SK-N-SH (cell line): ENCODE measurements around the gene TP53I13. TPM values are rescaled to one million over a fixed set of nuclear protein-coding genes. Genes with fewer than 3 reads are reported as not detected.

Experiments
- CTCF ChIA-PET: fragments of 300-600, 350-600 bp; formaldehyde crosslinking; extraction: SDS; loops from one replicate; lab custom pipeline; 2021; lab: Yijun Ruan, JAX
- POLR2A ChIA-PET: fragments of 350-600 bp; sonication (Branson Sonifier 250); formaldehyde crosslinking; extraction: SDS; loops from one replicate; lab custom pipeline; 2020; ENCODE audit warnings: antibody characterized with exemption, inconsistent platforms; lab: Yijun Ruan, JAX
- DNase-seq: peaks from one replicate; pipeline ENCODE4 v3.0.0; 2012
- H2AFZ ChIP-seq: fragments of 200-600 bp; sonication (generic); 2 replicates; pipeline ENCODE4 v1.8.1; 2016; ENCODE audit warnings: antibody characterized with exemption, mild to moderate bottlenecking, low read depth
- H3F3A ChIP-seq: fragments of 200-600 bp; sonication (generic); replicated peaks from 2 replicates; pipeline ENCODE3; 2016; ENCODE audit warnings: antibody characterized with exemption, mild to moderate bottlenecking; ENCODE audit not compliant: insufficient read depth
- H3K27ac ChIP-seq, 2 experiments: fragments of 200-500 bp in 1 of 2; fragments of 200-600 bp in 1 of 2; sonication (Bioruptor generic) in 1 of 2; sonication (generic), shearing (Covaris generic) in 1 of 2; 2 replicates each; pipeline versions ENCODE4 v1.5.1 to v1.6.1; 2014 to 2016; ENCODE audit warnings: low read depth in 2 of 2, inconsistent platforms in 1 of 2, low read length in 1 of 2, mild to moderate bottlenecking in 1 of 2, mixed read lengths in 1 of 2
- H3K27me3 ChIP-seq: fragments of 200-600 bp; sonication (generic), shearing (Covaris generic); 2 replicates; pipeline ENCODE4 v1.6.1; 2016; ENCODE audit warnings: mixed run types; ENCODE audit not compliant: insufficient read depth
- H3K36me3 ChIP-seq, 2 experiments: fragments of 200-500 bp in 1 of 2; fragments of 200-600 bp in 1 of 2; sonication (Bioruptor generic) in 1 of 2; sonication (generic) in 1 of 2; replicated peaks in 1 of 2; 2 replicates each; pipeline versions ENCODE3 to v1.5.1; 2014 to 2016; ENCODE audit warnings: low read length in 1 of 2, mild to moderate bottlenecking in 1 of 2; ENCODE audit not compliant: insufficient read depth in 2 of 2, control insufficient read depth in 1 of 2
- H3K4me1 ChIP-seq, 2 experiments: fragments of 200-500 bp in 1 of 2; fragments of 200-600 bp in 1 of 2; sonication (Bioruptor generic) in 1 of 2; sonication (generic), shearing (Covaris generic) in 1 of 2; 2 replicates each; pipeline versions ENCODE4 v1.5.1 to v1.6.1; 2014 to 2016; ENCODE audit warnings: low read depth in 1 of 2, low read length in 1 of 2, mixed run types in 1 of 2; ENCODE audit not compliant: insufficient read depth in 2 of 2, control insufficient read depth in 1 of 2
- H3K4me2 ChIP-seq: fragments of 200-600 bp; sonication (generic), shearing (Covaris generic); 2 replicates; pipeline ENCODE4 v1.6.1; 2017; ENCODE audit warnings: mixed run types
- H3K4me3 ChIP-seq, 2 experiments: fragments of 200-500 bp in 1 of 2; fragments of 200-600 bp in 1 of 2; sonication (Bioruptor generic) in 1 of 2; sonication (generic), shearing (Covaris generic) in 1 of 2; 2 replicates each; pipeline versions ENCODE4 v1.5.1 to v1.8.1; 2014 to 2016; ENCODE audit warnings: low read depth in 2 of 2, inconsistent platforms in 1 of 2, low read length in 1 of 2, mild to moderate bottlenecking in 1 of 2, mixed read lengths in 1 of 2, moderate library complexity in 1 of 2
- H3K79me2 ChIP-seq: fragments of 200-600 bp; sonication (generic); 2 replicates; pipeline ENCODE4 v1.8.1; 2017; ENCODE audit warnings: mild to moderate bottlenecking; ENCODE audit not compliant: insufficient read depth
- H3K9ac ChIP-seq: fragments of 200-600 bp; sonication (generic); 2 replicates; pipeline ENCODE4 v1.6.1; 2017; ENCODE audit warnings: mixed run types
- H3K9me2 ChIP-seq: fragments of 200-600 bp; sonication (generic); 2 replicates; pipeline ENCODE4 v1.6.1; 2017; ENCODE audit warnings: mixed run types
- H3K9me3 ChIP-seq: fragments of 200-600 bp; sonication (generic); 2 replicates; pipeline ENCODE4 v1.6.1; 2017; ENCODE audit warnings: mixed run types, mild to moderate bottlenecking, moderate library complexity
- H4K20me1 ChIP-seq: fragments of 200-600 bp; sonication (generic); 2 replicates; pipeline ENCODE4 v1.6.1; 2017; ENCODE audit warnings: mild to moderate bottlenecking, mixed run types; ENCODE audit not compliant: insufficient read depth
- CHD2 ChIP-seq: fragments of 150-350 bp; IDR thresholded peaks from 2 replicates; pipeline ENCODE4 v1.6.1; 2018; ENCODE audit warnings: low read length; ENCODE audit not compliant: partially characterized antibody
- EP300 ChIP-seq, 2 experiments: IDR thresholded peaks; 2 replicates each; pipeline versions ENCODE4 v1.4.0 to v1.6.1; 2012; ENCODE audit warnings: borderline replicate concordance in 1 of 2, low read depth in 1 of 2, low read length in 1 of 2
- JUND ChIP-seq: IDR thresholded peaks from 2 replicates; pipeline ENCODE4 v1.4.0; 2012
- MAX ChIP-seq: IDR thresholded peaks from 2 replicates; pipeline ENCODE4 v1.4.0; 2012; ENCODE audit warnings: low read depth
- MEF2A ChIP-seq: IDR thresholded peaks from 2 replicates; pipeline ENCODE4 v1.4.0; 2012; ENCODE audit warnings: low read depth, borderline replicate concordance
- MXI1 ChIP-seq: IDR thresholded peaks from 2 replicates; pipeline ENCODE4 v1.6.1; 2012; ENCODE audit warnings: mild to moderate bottlenecking, low read depth, low read length, improper control_type of control experiment
- POLR2AphosphoS5 ChIP-seq: IDR thresholded peaks from 2 replicates; pipeline ENCODE4 v1.6.1; 2012; ENCODE audit warnings: low read depth, low read length
- REST ChIP-seq: IDR thresholded peaks from 2 replicates; pipeline ENCODE4 v1.6.1; 2012; ENCODE audit warnings: mild to moderate bottlenecking, low read depth, low read length, moderate library complexity
- RFX5 ChIP-seq: IDR thresholded peaks from 2 replicates; pipeline ENCODE4 v1.6.1; 2012; ENCODE audit warnings: mild to moderate bottlenecking, improper control_type of control experiment, low read length
- RXRA ChIP-seq: IDR thresholded peaks from 2 replicates; pipeline ENCODE4 v1.4.0; 2012; ENCODE audit warnings: low read depth, mild to moderate bottlenecking, borderline replicate concordance
- TAF1 ChIP-seq: IDR thresholded peaks from 2 replicates; pipeline ENCODE4 v1.6.1; 2012; ENCODE audit warnings: low read depth, mild to moderate bottlenecking, low read length, moderate library complexity, borderline replicate concordance
- TEAD4 ChIP-seq: IDR thresholded peaks from 2 replicates; pipeline ENCODE4 v1.4.0; 2012; ENCODE audit warnings: mild to moderate bottlenecking, borderline replicate concordance; ENCODE audit not compliant: insufficient read depth
- USF2 ChIP-seq: fragments of 150-350 bp; IDR thresholded peaks from 2 replicates; pipeline ENCODE4 v1.6.1; 2017; ENCODE audit warnings: antibody characterized with exemption, low read length, low read depth, borderline replicate concordance
- YY1 ChIP-seq: IDR thresholded peaks from 2 replicates; pipeline ENCODE4 v1.4.0; 2012; ENCODE audit warnings: low read depth, mild to moderate bottlenecking
- WGBS: methylation state at CpG from one replicate; pipeline ENCODE4 v1.1.6; 2017; ENCODE audit warnings: low lambda C conversion rate; 5-methylcytosine and 5-hydroxymethylcytosine counted together
- polyA plus RNA-seq, 3 experiments: library from polyadenylated mRNA; depleted of rRNA; stranded (reverse); fragments of >200 nt; gene quantifications; 2 replicates each; pipeline ENCODE4 v1.2.3, GENCODE V29; 2012

The TP53I13 gene
- polyA plus RNA-seq, 1 of the 3 experiments (the other 2 are of a cell fraction), result 39.2 TPM

- WGBS, result 96% methylated on average over 36 of the region's 85 CpGs
- no peak for TF ChIP-seq YY1
- TF ChIP-seq JUND, result no peak
- TF ChIP-seq TAF1, result no peak
- TF ChIP-seq RXRA, result no peak
- TF ChIP-seq REST, result no peak
- TF ChIP-seq USF2, result no peak
- no peak for TF ChIP-seq MEF2A
- no peak for TF ChIP-seq CHD2
- TF ChIP-seq RFX5, result no peak
- TF ChIP-seq MXI1, result no peak
- no peak for TF ChIP-seq MAX
- TF ChIP-seq POLR2AphosphoS5, result no peak
- TF ChIP-seq EP300 (IDR thresholded peaks at IDR 0.05; ENCODE audit: borderline replicate concordance in 1 of 2, low read depth in 1 of 2, low read length in 1 of 2), result no peak
- no peak for TF ChIP-seq TEAD4
- TF ChIP-seq, all 33 proteins: peak for 0
- Histone ChIP-seq H4K20me1 (no peaks in the 10 kb centered on the region), H3K27ac (no peak overlapping the region; a peak in 1 of 4 replicates), H3K4me1 (peaks cover 0 to 6% of the 10 kb centered on the region in 2 experiments; a peak in 1 of 4 replicates), H3K9me2 (no peaks in the 10 kb centered on the region), H3K9ac (no peak overlapping the region), H3K4me2 (no peak overlapping the region), H2AFZ (no peak overlapping the region), H3K79me2 (no peaks in the 10 kb centered on the region), H3K4me3 (no peak overlapping the region), H3K36me3 (peaks cover 0 to 34% of the 10 kb centered on the region in 2 experiments), H3F3A (no peaks in the 10 kb centered on the region), H3K27me3 (no peaks in the 10 kb centered on the region), H3K9me3 (no peaks in the 10 kb centered on the region)
- ChIA-PET CTCF (no interaction called here), POLR2A (no interaction called here)
- peak; percentile 39 for DNase-seq
These were observed 44.1 kb downstream of the TP53I13 start for GRCh38 chr17:29612404-29613280.
